IPS-18c (cell line): ENCODE data around the gene PIK3R5.
"Not testable (repeated sequence)": the region's sequence is repeated elsewhere in the genome, so short reads cannot be mapped to it uniquely, and the experiment has no call there.

Source experiments
- H3K4me3 ChIP-seq: 2 replicates; pipeline ENCODE4 v1.7.0; 2013; ENCODE audit warnings: low read depth, mild to moderate bottlenecking, low read length, moderate library complexity; ENCODE audit not compliant: insufficient read depth
- H3K9me3 ChIP-seq: one replicate; pipeline ENCODE4 v1.6.1; 2013; ENCODE audit warnings: mild to moderate bottlenecking, low read length, moderate library complexity; ENCODE audit not compliant: control insufficient read depth, insufficient read depth

PIK3R5 gene

DNA sequence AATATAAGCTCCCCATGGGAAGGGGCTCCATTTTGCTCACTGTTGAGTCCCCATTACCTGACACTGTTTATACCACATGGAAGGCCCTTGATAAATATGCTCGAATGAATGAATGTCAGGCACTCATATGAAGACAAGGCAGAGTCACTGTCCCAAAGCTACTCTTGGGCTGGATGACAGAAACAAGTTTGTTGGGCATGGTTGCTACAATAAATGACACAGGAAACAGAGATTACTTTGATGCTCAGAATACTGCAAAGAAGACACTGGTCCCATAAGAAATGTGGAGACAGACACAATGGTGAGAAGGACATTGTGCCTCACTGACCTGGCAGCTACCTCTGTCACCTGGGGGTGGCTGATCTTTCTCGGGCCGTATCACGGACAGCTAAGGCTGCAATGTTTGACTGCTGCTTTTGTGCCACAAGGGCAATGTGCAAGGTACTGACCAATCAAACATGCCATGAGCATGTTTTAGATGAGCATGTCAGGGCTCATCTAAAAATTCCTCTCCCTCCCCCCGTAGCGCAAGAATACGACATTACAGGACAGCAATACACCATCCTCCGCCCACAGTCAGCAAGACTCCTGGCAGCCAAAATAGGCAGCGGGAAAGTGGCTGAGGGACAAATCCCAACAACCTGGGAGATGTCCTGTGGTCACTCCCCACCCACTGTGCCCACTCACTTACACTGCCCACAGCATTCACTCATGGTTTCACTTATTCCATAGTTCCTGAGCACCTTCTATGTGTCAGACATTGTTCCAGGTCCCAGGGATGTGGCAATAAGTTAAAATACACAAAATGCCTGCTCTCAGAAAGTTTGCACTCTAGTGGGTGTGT, 103.1 kb downstream of the PIK3R5 start:
- no peaks in the 10 kb centered on the region for H3K9me3 ChIP-seq
- no peak overlapping the region for H3K4me3 ChIP-seq

DNA sequence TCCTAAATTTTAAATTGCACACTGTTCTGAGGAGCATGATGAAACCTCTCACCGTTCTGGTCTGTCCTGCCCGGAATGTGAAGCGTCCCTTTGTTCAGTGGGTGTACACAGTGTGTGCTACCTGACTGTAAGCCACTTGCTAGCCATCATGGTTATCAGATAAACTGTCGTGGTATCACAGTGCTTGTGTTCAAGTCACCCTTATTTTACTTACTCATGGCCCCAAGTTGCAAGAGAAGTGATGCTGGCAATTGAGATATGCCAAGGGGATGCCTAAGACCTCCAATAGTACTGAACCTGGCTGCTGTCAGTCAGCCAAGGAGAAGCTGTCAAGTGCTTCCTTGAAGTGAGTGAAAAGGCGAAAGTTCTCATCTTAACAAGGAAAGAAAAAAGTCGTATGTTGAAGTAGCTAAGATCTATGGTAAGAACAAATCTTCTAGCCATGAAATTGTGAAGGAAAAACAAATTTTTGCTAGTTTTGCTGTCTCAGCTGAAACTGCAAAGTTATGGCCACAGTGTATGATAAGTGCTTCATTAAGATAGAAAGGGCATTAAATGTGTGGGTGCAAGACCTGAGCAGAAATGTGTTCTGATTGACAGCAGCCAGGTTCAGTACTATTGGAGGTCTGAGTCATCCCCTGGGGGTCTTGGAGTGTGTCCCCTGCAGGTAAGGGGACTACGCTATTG, 103.9 kb downstream of the PIK3R5 start:
- Histone ChIP-seq H3K4me3 (no peak overlapping the region), H3K9me3 (no peaks in the 10 kb centered on the region)

DNA sequence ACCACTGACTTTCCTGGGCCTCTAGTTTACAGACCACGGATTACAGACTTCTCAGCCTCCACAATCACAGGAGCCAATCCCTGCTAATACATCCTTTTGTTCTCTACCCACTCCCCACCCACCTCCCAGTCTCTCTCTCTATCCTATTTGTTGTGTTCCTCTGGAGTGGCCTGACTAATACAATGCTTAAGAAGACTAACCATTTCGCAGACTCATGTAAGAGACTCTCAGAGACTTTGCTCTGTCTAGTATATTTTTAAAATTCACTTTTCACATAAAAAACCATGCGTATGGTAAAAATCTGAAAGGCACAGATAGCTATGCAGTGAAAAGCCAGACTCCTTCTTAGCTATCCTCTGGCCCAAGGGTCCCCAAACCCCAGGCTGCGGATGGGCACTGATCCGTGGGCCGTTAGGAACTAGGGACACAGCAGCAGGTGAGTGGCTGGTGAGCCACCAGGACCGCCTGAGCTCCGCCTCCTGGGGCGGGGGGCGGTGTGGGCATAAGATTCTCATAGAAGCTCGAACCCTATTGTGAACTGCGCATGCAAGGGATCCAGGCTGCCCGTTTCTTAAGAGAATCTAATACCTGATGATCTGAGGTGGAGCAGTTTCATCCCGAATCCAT, 105.6 kb downstream of the PIK3R5 start:
- Histone ChIP-seq H3K4me3 (no peak overlapping the region), H3K9me3 (no peaks in the 10 kb centered on the region)

DNA sequence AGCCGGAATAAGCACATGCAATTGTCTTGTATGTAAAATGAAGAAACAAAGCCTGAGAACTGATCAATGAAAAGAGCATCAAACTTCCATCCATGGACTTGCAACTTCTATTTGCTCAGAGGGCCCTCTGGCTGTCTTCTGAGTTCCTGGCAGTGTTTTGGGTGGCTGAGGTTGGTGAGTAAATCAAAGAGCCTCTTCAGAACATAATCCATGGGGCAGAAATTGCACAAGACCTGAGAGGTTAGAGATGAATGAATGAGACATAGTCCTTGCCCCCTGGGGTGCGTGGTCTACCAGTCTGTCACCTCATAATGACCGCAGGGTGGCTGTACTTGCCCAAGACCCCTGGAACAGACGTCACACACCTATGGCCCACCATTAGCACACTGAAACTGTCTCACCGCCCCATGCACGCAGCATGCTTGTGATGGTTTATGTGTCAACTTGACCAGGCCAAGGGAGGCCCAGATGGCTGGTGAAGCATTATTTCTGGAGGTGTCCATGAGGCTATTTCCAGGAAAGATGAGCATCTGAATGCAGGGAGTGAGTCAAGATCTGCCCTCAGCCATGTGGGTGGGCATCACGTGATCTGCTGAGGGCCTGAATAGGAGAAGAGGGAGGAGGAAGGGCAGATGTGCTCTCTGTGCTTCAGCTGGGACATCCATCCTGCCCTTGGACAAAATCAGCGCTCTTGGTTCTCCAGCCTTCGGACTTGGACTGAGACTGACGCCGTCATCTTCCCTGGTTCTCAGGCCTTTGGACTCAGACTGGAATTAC, 106.3 kb downstream of the PIK3R5 start:
- Histone ChIP-seq H3K9me3 (no peaks in the 10 kb centered on the region), H3K4me3 (no peak overlapping the region)

DNA sequence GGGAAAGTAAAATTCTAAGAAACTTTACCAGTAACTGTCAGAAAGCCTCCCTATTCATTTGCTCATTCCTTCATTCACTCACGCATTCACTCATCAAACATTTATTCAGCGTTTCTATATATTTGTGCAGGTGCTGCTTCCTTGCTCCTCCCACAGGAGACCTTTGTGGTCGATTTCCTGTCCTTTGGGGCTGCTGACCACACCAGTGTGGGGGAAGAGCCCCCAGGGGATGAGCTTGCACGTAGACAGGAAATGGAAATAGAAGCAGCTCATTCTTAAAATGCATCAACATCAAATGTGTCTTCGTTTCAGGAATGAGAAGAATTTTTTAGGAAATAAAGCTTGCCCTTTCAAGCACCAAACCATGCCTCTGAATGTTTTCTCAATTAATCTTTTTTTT, 107.6 kb downstream of the PIK3R5 start:
- Histone ChIP-seq H3K9me3 (no peaks in the 10 kb centered on the region), H3K4me3 (no peak overlapping the region)

DNA sequence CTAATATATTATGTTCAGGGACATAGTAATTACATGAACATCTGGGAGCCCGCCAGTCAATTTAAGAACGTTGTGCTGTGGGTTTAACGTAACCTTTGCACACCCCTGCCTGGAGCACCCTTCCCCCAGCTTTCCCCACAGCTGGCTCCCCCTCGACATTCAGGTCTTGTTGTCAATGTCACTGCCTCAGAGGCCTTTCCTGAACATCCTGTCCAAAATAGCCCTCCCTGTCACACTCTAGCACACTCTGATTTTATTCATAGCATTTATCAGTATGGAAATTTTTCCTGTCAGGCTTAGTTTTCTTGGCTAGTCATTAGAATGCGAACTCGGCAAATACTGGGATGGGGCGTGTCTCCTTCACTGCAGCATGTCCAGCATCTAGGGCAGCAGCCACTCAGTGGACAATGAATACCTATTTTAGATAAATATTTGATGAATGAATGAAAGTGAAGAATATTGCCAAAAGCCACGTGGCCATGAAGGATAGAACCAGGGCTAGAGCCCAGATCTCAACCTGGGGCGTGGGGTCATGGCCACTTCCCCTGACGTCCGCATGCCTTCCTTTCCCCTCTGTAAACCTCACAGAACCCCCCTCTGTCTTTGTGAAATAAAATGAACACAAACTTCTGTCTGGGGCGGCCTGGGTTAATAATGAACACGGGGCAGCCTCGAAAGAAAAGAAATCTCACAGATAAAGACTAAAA, 108.5 kb downstream of the PIK3R5 start:
- H3K9me3 ChIP-seq: no peaks in the 10 kb centered on the region
- H3K4me3 ChIP-seq: no peak overlapping the region

DNA sequence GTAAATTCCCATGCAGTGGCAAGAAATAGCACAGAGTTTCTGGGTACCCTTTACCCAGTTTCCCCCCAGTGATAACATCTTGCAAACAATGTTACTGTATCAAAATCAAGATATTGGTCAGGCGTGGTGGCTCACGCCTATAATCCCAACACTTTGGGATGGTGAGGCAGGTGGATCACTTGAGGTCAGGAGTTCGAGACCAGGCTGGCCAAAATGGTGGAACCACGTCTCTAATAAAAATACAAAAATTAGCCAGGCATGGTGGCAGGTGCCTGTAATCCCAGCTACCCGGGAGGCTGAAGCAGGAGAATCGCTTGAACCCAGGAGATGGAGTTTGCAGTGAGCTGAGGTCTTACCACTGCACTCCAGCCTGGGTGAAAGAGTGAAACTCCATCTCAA, 109.3 kb downstream of the PIK3R5 start:
- H3K9me3 ChIP-seq, H3K4me3 ChIP-seq: not testable (repeated sequence)

DNA sequence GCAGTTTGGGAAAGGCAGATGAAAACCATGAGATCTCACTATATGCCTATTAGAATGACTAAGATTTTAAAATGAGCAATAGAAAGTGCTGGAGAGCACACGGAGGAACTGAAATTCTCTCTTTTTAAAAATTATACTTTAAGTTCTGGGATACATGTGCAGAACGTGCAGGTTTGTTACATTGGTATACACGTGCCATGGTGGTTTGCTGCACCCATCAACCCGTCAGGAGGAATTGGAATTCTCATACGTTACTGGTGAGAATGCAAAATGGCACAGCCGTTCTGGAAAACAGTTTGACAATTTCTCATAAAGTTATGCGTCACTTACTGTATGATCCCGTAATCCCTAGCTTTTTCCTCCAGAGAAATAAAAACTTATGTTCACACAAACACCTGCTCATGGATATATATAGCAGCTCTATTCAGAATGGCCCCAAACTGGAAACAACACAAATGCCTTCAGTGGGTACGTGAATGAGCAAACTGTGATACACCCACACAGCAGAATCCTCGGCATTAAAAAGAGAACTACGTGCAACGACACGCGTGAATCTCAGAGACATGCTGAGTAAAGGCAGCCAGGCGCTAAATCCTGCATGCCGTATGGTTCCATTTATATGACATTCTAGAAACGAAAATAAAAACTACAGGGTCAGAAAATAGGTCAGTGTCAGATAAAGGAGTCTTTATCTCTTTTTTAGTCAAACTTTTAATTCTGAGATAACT, 109.9 kb downstream of the PIK3R5 start:
- no peak overlapping the region for H3K4me3 ChIP-seq

DNA sequence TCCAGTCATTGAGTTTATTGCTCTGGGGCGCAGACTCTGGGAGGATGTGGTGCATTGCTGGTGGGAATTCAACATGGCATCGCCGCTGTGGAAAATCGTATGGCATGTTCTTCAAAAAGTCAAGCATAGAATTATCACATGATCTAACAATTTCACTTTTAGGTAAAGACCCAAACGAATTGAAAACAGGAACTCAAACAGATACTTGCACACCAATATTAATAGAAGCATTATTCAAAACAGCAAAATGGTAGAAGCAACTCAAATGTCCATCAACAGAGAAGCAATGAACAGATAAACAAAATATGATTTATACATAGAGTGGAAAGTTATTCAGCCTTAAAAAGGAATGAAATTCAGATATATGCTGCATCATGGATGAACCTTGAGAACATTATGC, 113.9 kb downstream of the PIK3R5 start:
- Histone ChIP-seq H3K9me3 (no peaks in the 10 kb centered on the region), H3K4me3 (no peak overlapping the region)

More for the DNA sequence above, 109.9 kb downstream of the PIK3R5 start:
- H3K9me3 ChIP-seq: no peaks in the 10 kb centered on the region

DNA sequence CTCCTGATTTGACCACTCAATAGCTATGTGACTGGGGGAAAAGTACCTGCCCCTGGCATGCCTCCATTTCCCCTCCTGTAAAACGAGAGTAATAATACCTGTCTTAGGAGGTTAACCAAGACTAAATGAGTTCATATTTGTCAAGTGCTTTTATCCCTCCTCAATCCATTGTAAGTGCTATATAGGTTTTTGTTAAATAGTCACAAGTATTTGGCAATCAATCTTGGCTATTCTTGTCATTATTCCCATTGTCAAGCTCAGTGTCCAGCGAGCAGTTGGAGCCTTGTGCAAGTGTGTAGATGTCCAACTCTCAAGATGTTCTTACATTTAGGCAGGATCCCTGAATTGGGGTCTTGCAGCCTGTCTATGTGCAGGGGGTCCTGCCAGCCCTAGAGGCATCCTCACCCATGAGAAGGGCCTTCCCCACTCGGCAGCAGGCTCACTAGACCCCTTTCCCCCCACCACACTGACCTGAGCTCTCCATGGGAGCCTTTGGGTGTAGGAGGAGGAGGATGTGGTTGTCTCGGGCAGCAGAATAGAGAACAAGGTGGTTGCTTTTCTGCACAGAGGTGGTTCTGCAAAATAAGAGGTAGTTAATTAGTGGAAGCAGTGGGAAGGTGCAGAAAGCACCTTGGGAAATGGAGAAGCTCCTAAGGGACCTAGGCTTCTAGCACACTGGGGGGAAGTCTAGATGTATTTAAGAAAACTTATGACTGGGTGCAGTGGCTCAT, 116.0 kb downstream of the PIK3R5 start:
- Histone ChIP-seq H3K4me3 (no peak overlapping the region), H3K9me3 (no peaks in the 10 kb centered on the region)

DNA sequence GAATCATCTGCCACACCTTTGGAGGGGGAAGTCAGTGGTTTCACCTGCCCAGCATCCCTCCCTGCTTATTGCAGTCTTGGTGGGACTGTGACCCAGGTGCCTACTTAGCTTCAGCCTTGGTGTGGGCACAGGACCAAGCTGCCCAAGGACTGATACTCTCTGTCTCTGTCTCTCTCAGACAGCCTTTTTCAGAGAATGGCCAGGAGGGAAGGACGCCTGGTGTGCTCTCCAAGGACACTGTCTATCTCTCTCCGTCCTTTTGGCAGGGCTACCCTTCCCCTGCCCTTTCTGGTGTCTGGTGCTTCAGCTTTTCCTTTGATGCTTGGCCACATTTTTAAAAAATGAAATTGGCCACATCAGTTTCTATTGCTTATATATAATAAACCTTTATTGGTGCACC, 117.6 kb downstream of the PIK3R5 start:
- Histone ChIP-seq H3K4me3 (no peak overlapping the region), H3K9me3 (no peaks in the 10 kb centered on the region)

DNA sequence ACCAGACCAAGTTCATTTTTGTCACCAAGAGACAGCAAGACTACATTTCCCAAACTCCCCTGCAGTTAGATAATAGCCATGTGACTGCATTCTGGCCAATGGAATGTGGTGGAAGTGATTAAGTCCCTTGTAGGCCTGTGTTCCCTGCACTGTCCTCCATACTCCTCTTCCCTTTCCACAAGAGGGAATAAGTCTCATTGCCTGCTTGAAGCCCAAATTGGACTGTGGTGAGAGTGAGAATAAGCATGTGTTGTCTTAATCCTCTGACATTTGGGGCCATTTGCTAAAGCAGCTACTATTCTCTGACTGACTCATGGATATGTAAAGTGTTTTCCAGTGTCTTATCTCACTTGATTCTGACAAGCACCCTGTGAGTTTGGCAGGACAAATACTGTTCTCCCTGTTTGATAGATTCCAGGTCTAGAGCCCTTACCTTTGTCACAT, 118.7 kb downstream of the PIK3R5 start:
- H3K9me3 ChIP-seq: no peaks in the 10 kb centered on the region
- H3K4me3 ChIP-seq: no peak overlapping the region

DNA sequence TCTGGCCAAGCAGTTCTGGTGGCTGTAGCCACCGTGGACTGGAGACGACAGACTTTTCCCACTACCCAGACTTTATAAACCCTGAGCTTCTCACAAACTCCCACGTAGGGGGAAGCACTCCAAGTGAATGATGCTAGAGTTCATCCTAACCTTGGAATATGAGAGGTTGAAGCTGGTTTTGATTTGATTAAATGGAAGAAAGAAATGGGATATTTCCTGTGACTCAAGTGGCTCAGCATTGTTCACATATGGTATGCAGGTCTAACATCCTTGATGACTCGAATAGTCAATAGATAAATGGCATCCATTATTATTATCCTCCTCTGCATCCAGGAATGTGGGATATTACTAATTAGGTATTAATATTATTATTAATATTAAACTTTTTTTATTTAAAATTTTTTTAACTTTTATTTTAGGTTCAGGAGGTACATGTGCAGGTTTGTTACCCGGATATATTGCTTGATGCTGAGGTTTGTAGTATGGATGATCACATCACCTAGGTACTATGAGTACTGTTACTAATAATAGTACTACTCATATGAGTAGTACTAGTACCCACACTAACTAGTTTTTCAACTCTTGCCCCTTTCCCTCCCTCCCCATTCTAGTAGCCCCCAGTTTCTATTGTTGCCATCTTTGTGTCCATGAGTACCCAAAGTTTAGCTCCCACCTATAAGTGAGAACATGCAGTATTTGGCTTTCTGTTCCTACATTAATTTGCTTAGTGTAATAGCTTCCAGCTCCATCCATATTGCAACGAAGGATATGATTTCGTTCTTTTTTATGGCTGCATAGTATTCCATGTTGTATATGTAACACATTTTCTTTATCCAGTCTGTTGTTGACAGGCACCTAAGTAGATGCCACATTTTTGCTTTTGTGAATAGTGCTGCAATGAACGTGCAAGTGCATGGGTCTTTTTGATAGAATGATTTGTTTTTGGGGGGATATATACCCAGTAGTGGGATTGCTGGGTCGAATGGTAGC, 121.0 kb downstream of the PIK3R5 start:
- Histone ChIP-seq H3K9me3 (no peaks in the 10 kb centered on the region), H3K4me3 (no peak overlapping the region)

DNA sequence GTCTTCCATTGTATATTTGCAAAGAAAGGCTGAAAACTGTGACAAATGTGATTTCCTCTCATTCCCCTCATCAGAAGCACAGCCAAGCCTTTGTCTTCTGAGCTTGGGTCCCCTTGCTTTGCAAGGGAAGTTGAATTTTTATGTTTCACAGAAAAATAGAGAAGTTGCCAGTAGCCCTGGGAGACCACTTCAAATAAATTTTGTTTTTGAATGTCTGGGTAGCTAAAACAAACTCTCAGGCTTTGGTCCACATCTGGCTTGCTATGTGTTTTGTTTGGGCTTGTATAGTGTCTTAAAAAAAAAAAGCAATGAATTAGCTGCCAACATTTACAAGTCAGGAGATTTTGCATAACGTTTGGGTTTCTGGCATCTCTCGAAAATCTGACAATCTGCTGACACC, 122.2 kb downstream of the PIK3R5 start:
- H3K4me3 ChIP-seq: no peak overlapping the region
- H3K9me3 ChIP-seq: no peaks in the 10 kb centered on the region

DNA sequence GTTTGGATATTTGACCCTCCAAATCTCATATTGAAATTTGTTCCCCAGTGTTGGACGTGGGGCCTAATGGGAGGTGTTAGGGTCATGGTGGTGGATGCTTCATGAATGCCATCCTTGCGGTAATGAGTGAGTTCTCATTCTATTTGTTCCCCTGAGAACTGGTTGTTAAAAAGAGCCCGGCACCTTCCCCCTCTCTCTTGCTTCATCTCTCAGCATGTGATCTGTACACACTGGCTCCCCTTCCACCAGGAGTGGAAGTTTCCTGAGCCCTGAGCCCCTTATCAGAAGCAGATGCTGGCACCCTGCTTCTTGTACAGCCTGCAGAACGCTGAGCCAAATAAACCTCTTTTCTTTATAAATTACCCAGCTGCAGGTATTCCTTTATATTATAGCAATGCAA, 123.7 kb downstream of the PIK3R5 start:
- Histone ChIP-seq H3K9me3 (no peaks in the 10 kb centered on the region), H3K4me3 (no peak overlapping the region)
